T-helper 22 cell (primary cell): ENCODE data around the gene MRPS34.

ENCODE experiments used
- DNase-seq: peaks from one replicate; pipeline ENCODE4 v3.0.0-alpha.2; 2020; ENCODE audit warnings: low read depth

The MRPS34 gene

GRCh38 chr16:1727651-1728624 lies 45.0 kb downstream of the MRPS34 start:
- DNase-seq: no peak

GRCh38 chr16:1726661-1727502 lies 46.1 kb downstream of the MRPS34 start:
- no peak for DNase-seq

- no peak for DNase-seq
Observed at GRCh38 chr16:1724491-1724890, 48.4 kb downstream of the MRPS34 start.

GRCh38 chr16:1723450-1724147 lies 49.3 kb downstream of the MRPS34 start:
- DNase-seq: no peak
